Neuronal stem cell (in vitro differentiated cells): ENCODE data around the gene COG3.

ENCODE experiments used
- DNase-seq: peaks from one replicate; pipeline ENCODE4 v3.0.0-alpha.2; 2013; ENCODE audit warnings: low spot score
- H2AFZ ChIP-seq: one replicate; pipeline ENCODE4 v1.6.1; 2013; ENCODE audit warnings: mild to moderate bottlenecking, low read length, inconsistent platforms
- H2AK5ac ChIP-seq: 2 replicates; pipeline ENCODE4 v1.6.1; 2013; ENCODE audit warnings: low read depth, mild to moderate bottlenecking, inconsistent platforms, low read length, moderate library complexity, mixed read lengths
- H2BK120ac ChIP-seq: 2 replicates; pipeline ENCODE4 v1.6.1; 2013; ENCODE audit warnings: low read depth, mild to moderate bottlenecking, inconsistent platforms, low read length, moderate library complexity, mixed read lengths
- H2BK12ac ChIP-seq: one replicate; pipeline ENCODE4 v1.6.1; 2013; ENCODE audit warnings: low read length, inconsistent platforms
- H2BK15ac ChIP-seq: 2 replicates; pipeline ENCODE4 v1.6.1; 2013; ENCODE audit warnings: mild to moderate bottlenecking, low read length, inconsistent platforms, mixed read lengths
- H2BK5ac ChIP-seq: one replicate; pipeline ENCODE4 v1.6.1; 2013; ENCODE audit warnings: inconsistent platforms, mild to moderate bottlenecking, low read length, moderate library complexity
- H3K14ac ChIP-seq: one replicate; pipeline ENCODE4 v1.6.1; 2013; ENCODE audit warnings: low read length, inconsistent platforms
- H3K18ac ChIP-seq: 2 replicates; pipeline ENCODE4 v1.6.1; 2013; ENCODE audit warnings: low read length, inconsistent platforms
- H3K23ac ChIP-seq: 2 replicates; pipeline ENCODE4 v1.6.1; 2013; ENCODE audit warnings: low read depth, mild to moderate bottlenecking, mixed read lengths, low read length, inconsistent platforms; ENCODE audit not compliant: poor library complexity
- H3K27ac ChIP-seq: replicated peaks from 3 replicates; pipeline ENCODE4 v1.5.1; 2013; ENCODE audit warnings: low read length, inconsistent platforms
- H3K27me3 ChIP-seq, 3 experiments: 2 replicates each; pipeline ENCODE4 v1.6.1; 2013; ENCODE audit warnings: low read length in 3 of 3, mild to moderate bottlenecking in 2 of 3, inconsistent platforms in 1 of 3, low read depth in 1 of 3, mixed read lengths in 1 of 3, moderate library complexity in 1 of 3; ENCODE audit not compliant: control insufficient read depth in 3 of 3, insufficient read depth in 3 of 3
- H3K36me3 ChIP-seq, 2 donors: replicated peaks in 1 of 2; 2 replicates each; pipeline ENCODE4 v1.6.1; 2013; ENCODE audit warnings: low read length in 2 of 2; ENCODE audit not compliant: control insufficient read depth in 2 of 2, insufficient read depth in 2 of 2
- H3K4ac ChIP-seq: 2 replicates; pipeline ENCODE4 v1.6.1; 2013; ENCODE audit warnings: inconsistent platforms, mild to moderate bottlenecking, low read length, moderate library complexity
- H3K4me1 ChIP-seq, 2 donors: 1 replicate in 1 of 2; 2 replicates in 1 of 2; pipeline ENCODE4 v1.6.1; 2013; ENCODE audit warnings: low read length in 2 of 2, low read depth in 1 of 2; ENCODE audit not compliant: control insufficient read depth in 2 of 2, insufficient read depth in 1 of 2
- H3K4me2 ChIP-seq: one replicate; pipeline ENCODE4 v1.6.1; 2013; ENCODE audit warnings: mild to moderate bottlenecking, low read length, inconsistent platforms; ENCODE audit not compliant: insufficient read depth, poor library complexity, severe bottlenecking
- H3K4me3 ChIP-seq, 2 donors: 2 replicates each; pipeline ENCODE4 v1.5.1; 2013; ENCODE audit warnings: low read length in 2 of 2, mild to moderate bottlenecking in 2 of 2, inconsistent platforms in 1 of 2, moderate library complexity in 1 of 2
- H3K79me1 ChIP-seq: one replicate; pipeline ENCODE4 v1.6.1; 2013; ENCODE audit warnings: low read depth, mild to moderate bottlenecking, inconsistent platforms, low read length, moderate library complexity
- H3K9ac ChIP-seq: one replicate; pipeline ENCODE4 v1.6.1; 2013; ENCODE audit warnings: mild to moderate bottlenecking, low read depth, low read length, inconsistent platforms; ENCODE audit not compliant: poor library complexity
- H3K9me3 ChIP-seq, 2 donors: replicated peaks in 1 of 2; 2 replicates each; pipeline versions ENCODE3 to v1.6.1; 2013; ENCODE audit warnings: low read length in 2 of 2, mild to moderate bottlenecking in 2 of 2, inconsistent platforms in 1 of 2, low read depth in 1 of 2, mixed read lengths in 1 of 2, moderate library complexity in 1 of 2; ENCODE audit not compliant: control insufficient read depth in 2 of 2, insufficient read depth in 1 of 2
- H4K8ac ChIP-seq: one replicate; pipeline ENCODE4 v1.6.1; 2013; ENCODE audit warnings: low read depth, mild to moderate bottlenecking, inconsistent platforms, low read length, moderate library complexity
- H4K91ac ChIP-seq: one replicate; pipeline ENCODE4 v1.6.1; 2013; ENCODE audit warnings: low read length, low read depth, mild to moderate bottlenecking, inconsistent platforms; ENCODE audit not compliant: poor library complexity
- WGBS, 2 donors: extraction: QIAGEN DNeasy Blood & Tissue Kit; methylation state at CpG; one replicate each; pipeline ENCODE4 v1.1.7; 2013; ENCODE audit warnings: missing lambda C conversion rate in 2 of 2, mixed read lengths in 1 of 2; ENCODE audit not compliant: insufficient read length in 2 of 2, insufficient replicate concordance in 1 of 2; ENCODE audit errors: extremely low coverage in 2 of 2; 5-methylcytosine and 5-hydroxymethylcytosine counted together

The COG3 gene

DNA sequence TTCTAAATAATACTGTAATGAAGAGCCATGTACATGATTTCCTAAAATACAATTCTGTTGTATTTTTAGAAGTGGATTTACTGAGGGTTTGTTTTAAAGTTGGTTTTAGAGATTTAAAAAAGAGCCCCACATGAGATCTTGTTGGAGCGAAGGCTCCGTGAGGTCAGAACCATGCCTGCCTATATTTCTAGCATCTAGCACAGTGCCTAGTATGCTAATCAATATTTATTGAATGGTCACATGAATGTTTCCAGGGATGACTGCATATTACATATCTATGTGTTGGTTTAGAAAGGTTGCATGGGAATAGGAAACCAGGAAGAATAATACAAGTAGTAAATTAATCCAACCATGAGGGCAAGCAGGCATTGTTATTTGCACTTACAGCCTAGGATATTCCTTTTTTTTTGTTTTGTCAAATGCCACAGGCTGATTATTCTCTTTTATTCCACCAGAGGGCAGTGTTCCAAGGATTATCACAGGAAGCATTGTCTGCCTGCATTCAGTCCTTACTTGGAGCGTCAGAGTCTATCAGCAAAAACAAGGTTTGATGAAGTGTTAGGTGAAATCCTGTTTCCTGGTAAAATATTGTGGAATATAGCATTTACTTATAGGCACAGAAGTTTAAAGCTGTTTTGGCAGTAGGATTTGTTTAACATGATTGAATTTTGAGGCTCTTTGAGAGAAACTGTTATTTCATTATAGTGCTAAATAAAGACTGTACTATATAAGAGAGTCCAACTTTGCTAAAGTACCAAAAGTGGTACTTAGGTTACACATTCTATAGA lies 46.8 kb downstream of the COG3 start:
- no peak overlapping the region for H2BK120ac ChIP-seq
- no peak overlapping the region for H2AK5ac ChIP-seq
- H3K79me1 ChIP-seq: no peaks in the 10 kb centered on the region
- no peak overlapping the region for H3K18ac ChIP-seq
- H4K91ac ChIP-seq: no peak overlapping the region
- no peak overlapping the region for H4K8ac ChIP-seq
- H3K9me3 ChIP-seq: no peaks in the 10 kb centered on the region
- H3K9ac ChIP-seq: no peak overlapping the region
- H3K14ac ChIP-seq: no peak overlapping the region
- H3K36me3 ChIP-seq: peaks cover 10 to 82% of the 10 kb centered on the region in 2 donors
- H3K4me1 ChIP-seq: peaks cover 0 to 7% of the 10 kb centered on the region in 2 donors
- no peak overlapping the region for H3K27ac ChIP-seq
- no peak overlapping the region for H3K4ac ChIP-seq
- DNase-seq: peak; percentile 69
- no peak overlapping the region for H3K4me3 ChIP-seq
- H2AFZ ChIP-seq: no peak overlapping the region
- WGBS, 2 donors: no CpG with 5 or more reads among the region's 3 CpGs
- no peak overlapping the region for H2BK12ac ChIP-seq
- H3K23ac ChIP-seq: no peak overlapping the region
- no peak overlapping the region for H2BK5ac ChIP-seq
- no peak overlapping the region for H3K4me2 ChIP-seq
- H2BK15ac ChIP-seq: no peak overlapping the region
- H3K27me3 ChIP-seq: no peaks in the 10 kb centered on the region

DNA sequence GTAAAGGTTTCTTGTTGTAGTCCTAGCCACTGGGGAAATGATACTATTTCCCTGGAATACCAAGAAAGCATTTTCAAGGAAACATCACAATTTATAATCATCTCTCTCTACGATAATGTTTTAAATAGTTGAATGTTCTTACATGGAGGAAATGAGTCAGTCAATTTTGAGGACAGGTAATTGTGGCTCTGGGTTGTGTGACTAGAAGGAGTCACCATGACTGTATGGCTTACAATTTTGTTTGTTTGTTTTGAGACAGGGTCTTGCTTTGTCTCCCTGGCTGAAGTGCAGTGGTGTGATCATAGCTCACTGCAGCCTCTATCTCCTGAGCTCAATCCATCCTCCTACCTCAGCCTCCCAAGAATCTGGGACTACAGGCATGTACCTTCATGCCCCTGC lies 47.4 kb downstream of the COG3 start:
- no peak overlapping the region for H4K8ac ChIP-seq
- no peaks in the 10 kb centered on the region for H3K9me3 ChIP-seq
- no peak overlapping the region for H4K91ac ChIP-seq
- H3K4me3 ChIP-seq: no peak overlapping the region
- WGBS, 2 donors: no CpG with 5 or more reads among the region's 1 CpG
- no peak overlapping the region for H3K4ac ChIP-seq
- peaks cover 7 to 82% of the 10 kb centered on the region in 2 donors for H3K36me3 ChIP-seq
- no peak overlapping the region for H2AFZ ChIP-seq
- H2BK5ac ChIP-seq: no peak overlapping the region
- H3K27me3 ChIP-seq: no peaks in the 10 kb centered on the region
- no peak overlapping the region for H3K4me2 ChIP-seq
- no peak overlapping the region for H2AK5ac ChIP-seq
- H3K9ac ChIP-seq: no peak overlapping the region
- no peak for DNase-seq
- H3K14ac ChIP-seq: no peak overlapping the region
- H3K23ac ChIP-seq: no peak overlapping the region
- no peak overlapping the region for H2BK120ac ChIP-seq
- H3K18ac ChIP-seq: no peak overlapping the region
- no peak overlapping the region for H3K27ac ChIP-seq
- H2BK15ac ChIP-seq: no peak overlapping the region
- H2BK12ac ChIP-seq: no peak overlapping the region
- H3K4me1 ChIP-seq: peaks cover 0 to 7% of the 10 kb centered on the region in 2 donors
- no peaks in the 10 kb centered on the region for H3K79me1 ChIP-seq

GRCh38 chr13:45516757-45517156 lies 52.0 kb downstream of the COG3 start:
- Histone ChIP-seq H2AFZ (no peak overlapping the region), H2BK15ac (no peak overlapping the region), H3K14ac (no peak overlapping the region), H3K4me2 (no peak overlapping the region), H3K27me3 (no peaks in the 10 kb centered on the region), H2AK5ac (no peak overlapping the region), H3K27ac (no peak overlapping the region), H3K18ac (no peak overlapping the region), H3K9me3 (no peaks in the 10 kb centered on the region), H3K9ac (no peak overlapping the region), H3K4me1 (no peaks in the 10 kb centered on the region), H3K23ac (no peak overlapping the region), H4K8ac (no peak overlapping the region), H2BK5ac (no peak overlapping the region), H3K4ac (no peak overlapping the region), H2BK12ac (no peak overlapping the region), H3K79me1 (no peaks in the 10 kb centered on the region), H2BK120ac (no peak overlapping the region), H3K4me3 (no peak overlapping the region), H4K91ac (no peak overlapping the region), H3K36me3 (peaks cover 10 to 84% of the 10 kb centered on the region in 2 donors)
- DNase-seq: no peak
- WGBS, 2 donors: no CpG with 5 or more reads among the region's 2 CpGs

DNA sequence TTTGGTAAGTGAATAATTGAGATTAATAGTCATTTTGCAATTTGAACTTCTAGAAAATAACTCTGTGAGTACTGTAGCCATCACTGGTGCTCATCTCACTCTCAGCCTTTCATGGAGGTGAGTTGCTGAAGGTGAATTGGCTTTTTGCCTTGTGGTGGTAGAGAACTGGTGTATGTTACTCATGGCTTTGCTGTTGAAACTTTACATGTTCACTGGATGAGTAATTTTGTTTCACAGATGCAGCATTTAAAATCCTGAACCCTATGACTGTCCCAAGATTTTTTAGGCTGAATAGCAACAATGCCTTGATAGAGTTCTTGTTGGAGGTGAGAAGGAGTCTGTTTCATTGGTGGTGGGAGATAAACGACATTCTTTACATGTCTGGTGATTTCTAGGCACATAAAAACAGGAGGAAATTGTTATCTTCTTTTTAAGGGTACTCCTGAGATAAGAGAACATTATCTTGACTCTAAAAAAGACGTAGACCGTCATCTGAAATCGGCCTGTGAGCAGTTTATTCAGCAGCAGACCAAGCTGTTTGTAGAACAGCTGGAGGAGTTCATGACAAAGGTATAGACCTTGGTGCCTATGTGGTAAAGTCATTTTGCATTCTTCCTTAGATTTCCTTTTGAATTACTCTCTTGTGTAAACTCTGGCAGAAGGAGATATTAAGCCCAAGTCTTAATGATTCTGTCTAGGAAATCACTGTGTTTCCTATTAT lies 53.9 kb downstream of the COG3 start:
- no CpG with 5 or more reads among the region's 4 CpGs for WGBS, 2 donors
- Histone ChIP-seq H3K36me3 (peaks cover 8 to 83% of the 10 kb centered on the region in 2 donors), H3K79me1 (peaks cover 2% of the 10 kb centered on the region), H3K4me2 (no peak overlapping the region), H2BK12ac (no peak overlapping the region), H2AFZ (no peak overlapping the region), H3K4ac (no peak overlapping the region), H4K8ac (no peak overlapping the region), H2BK5ac (no peak overlapping the region), H3K9me3 (no peaks in the 10 kb centered on the region), H3K27ac (no peak overlapping the region), H4K91ac (no peak overlapping the region), H3K23ac (no peak overlapping the region), H3K14ac (no peak overlapping the region), H3K9ac (no peak overlapping the region), H3K4me1 (no peaks in the 10 kb centered on the region), H2AK5ac (no peak overlapping the region), H3K27me3 (no peaks in the 10 kb centered on the region), H2BK120ac (no peak overlapping the region), H3K18ac (no peak overlapping the region), H3K4me3 (no peak overlapping the region), H2BK15ac (no peak overlapping the region)
- no peak for DNase-seq
